H9 (cell line): ENCODE measurements around the gene EXOC3L1. TPM values are rescaled to one million over a fixed set of nuclear protein-coding genes. Genes with fewer than 3 reads are reported as not detected.

Source experiments
- DNase-seq: peaks from one replicate; pipeline ENCODE4 v3.0.0-alpha.2; 2017
- H2AFZ ChIP-seq: one replicate; pipeline ENCODE4 v1.6.1; 2013; ENCODE audit warnings: mild to moderate bottlenecking, low read length, control low read depth, moderate library complexity
- H2AK5ac ChIP-seq: 2 replicates; pipeline ENCODE4 v1.6.1; 2013; ENCODE audit warnings: low read length, control low read depth, mixed read lengths; ENCODE audit not compliant: insufficient read length
- H2BK120ac ChIP-seq: one replicate; pipeline ENCODE4 v1.6.1; 2013; ENCODE audit warnings: low read depth, mild to moderate bottlenecking, low read length, control low read depth, inconsistent platforms; ENCODE audit not compliant: poor library complexity, severe bottlenecking
- H2BK12ac ChIP-seq: 2 replicates; pipeline ENCODE4 v1.6.1; 2013; ENCODE audit warnings: low read length, control low read depth, mixed read lengths, low read depth; ENCODE audit not compliant: insufficient read length
- H2BK15ac ChIP-seq: 2 replicates; pipeline ENCODE4 v1.6.1; 2013; ENCODE audit warnings: low read depth, low read length, control low read depth
- H2BK20ac ChIP-seq: one replicate; pipeline ENCODE4 v1.6.1; 2013; ENCODE audit warnings: low read depth, mild to moderate bottlenecking, low read length, control low read depth, inconsistent platforms; ENCODE audit not compliant: poor library complexity, severe bottlenecking
- H2BK5ac ChIP-seq: 2 replicates; pipeline ENCODE4 v1.6.1; 2013; ENCODE audit warnings: low read length, control low read depth, mixed read lengths; ENCODE audit not compliant: insufficient read length
- H3K14ac ChIP-seq: 2 replicates; pipeline ENCODE4 v1.6.1; 2013; ENCODE audit warnings: low read length, control low read depth; ENCODE audit not compliant: insufficient read depth
- H3K18ac ChIP-seq: 2 replicates; pipeline ENCODE4 v1.6.1; 2013; ENCODE audit warnings: low read depth, mild to moderate bottlenecking, mixed read lengths, low read length, control low read depth; ENCODE audit not compliant: insufficient read length
- H3K23ac ChIP-seq: 2 replicates; pipeline ENCODE4 v1.6.1; 2013; ENCODE audit warnings: low read length, control low read depth, mixed read lengths, low read depth; ENCODE audit not compliant: insufficient read length
- H3K23me2 ChIP-seq: 2 replicates; pipeline ENCODE4 v1.6.1; 2013; ENCODE audit warnings: low read depth, mild to moderate bottlenecking, mixed read lengths, low read length, control low read depth; ENCODE audit not compliant: insufficient read length, poor library complexity, severe bottlenecking
- H3K27ac ChIP-seq: 2 replicates; pipeline ENCODE4 v1.5.1; 2013; ENCODE audit warnings: low read length, control low read depth, mixed read lengths, low read depth; ENCODE audit not compliant: insufficient read length
- H3K27me3 ChIP-seq: 2 replicates; pipeline ENCODE4 v1.6.1; 2013; ENCODE audit warnings: low read length, control low read depth, inconsistent platforms; ENCODE audit not compliant: insufficient read depth
- H3K4ac ChIP-seq: 2 replicates; pipeline ENCODE4 v1.6.1; 2013; ENCODE audit warnings: low read depth, mild to moderate bottlenecking, control low read depth, inconsistent platforms, low read length, moderate library complexity
- H3K4me1 ChIP-seq: 2 replicates; pipeline ENCODE4 v1.6.1; 2013; ENCODE audit warnings: low read length, control low read depth, inconsistent platforms; ENCODE audit not compliant: insufficient read depth
- H3K4me2 ChIP-seq: 2 replicates; pipeline ENCODE4 v1.6.1; 2013; ENCODE audit warnings: low read length, control low read depth, mixed read lengths; ENCODE audit not compliant: insufficient read length, insufficient read depth
- H3K56ac ChIP-seq: 2 replicates; pipeline ENCODE4 v1.6.1; 2013; ENCODE audit warnings: low read depth, mild to moderate bottlenecking, mixed read lengths, low read length, control low read depth; ENCODE audit not compliant: insufficient read length
- H3K79me1 ChIP-seq: 2 replicates; pipeline ENCODE4 v1.6.1; 2013; ENCODE audit warnings: low read depth, mild to moderate bottlenecking, moderate library complexity, low read length, control low read depth, inconsistent platforms; ENCODE audit not compliant: insufficient read depth, poor library complexity, severe bottlenecking
- H3K79me2 ChIP-seq: 2 replicates; pipeline ENCODE4 v1.6.1; 2013; ENCODE audit warnings: low read length, control low read depth, inconsistent platforms; ENCODE audit not compliant: insufficient read depth
- H3K9ac ChIP-seq: 2 replicates; pipeline ENCODE4 v1.6.1; 2013; ENCODE audit warnings: low read length, control low read depth, mixed read lengths; ENCODE audit not compliant: insufficient read length; ENCODE audit errors: extremely low read depth
- H3K9me3 ChIP-seq: one replicate; pipeline ENCODE4 v1.6.1; 2013; ENCODE audit warnings: low read depth, low read length, inconsistent platforms; ENCODE audit not compliant: control insufficient read depth
- H3T11ph ChIP-seq: one replicate; pipeline ENCODE4 v1.6.1; 2013; ENCODE audit warnings: mild to moderate bottlenecking, low read length, control low read depth, inconsistent platforms
- H4K20me1 ChIP-seq: one replicate; pipeline ENCODE4 v1.6.1; 2013; ENCODE audit not compliant: control insufficient read depth, insufficient read length, insufficient read depth
- H4K5ac ChIP-seq: 2 replicates; pipeline ENCODE4 v1.6.1; 2013; ENCODE audit warnings: low read depth, mild to moderate bottlenecking, mixed read lengths, low read length, control low read depth; ENCODE audit not compliant: insufficient read length
- H4K8ac ChIP-seq: replicated peaks from 2 replicates; pipeline ENCODE4 v1.6.1; 2013; ENCODE audit warnings: low read length, control low read depth, mixed read lengths, low read depth; ENCODE audit not compliant: insufficient read length
- H4K91ac ChIP-seq: 2 replicates; pipeline ENCODE4 v1.6.1; 2013; ENCODE audit warnings: low read depth, mild to moderate bottlenecking, moderate library complexity, mixed read lengths, low read length, control low read depth; ENCODE audit not compliant: insufficient read length
- H3K27ac Mint-ChIP-seq, 3 experiments: 2 replicates in 2 of 3; 3 replicates in 1 of 3; pipeline ENCODE4 v1.8.0; 2020 to 2021; ENCODE audit warnings: mixed read lengths in 3 of 3, mild to moderate bottlenecking in 1 of 3, moderate library complexity in 1 of 3
- H3K27me3 Mint-ChIP-seq: 2 replicates; pipeline ENCODE4 v1.8.0; 2021; ENCODE audit warnings: low read depth, mild to moderate bottlenecking, moderate library complexity, mixed read lengths
- H3K36me3 Mint-ChIP-seq, 3 experiments: 2 replicates in 2 of 3; 3 replicates in 1 of 3; pipeline ENCODE4 v1.8.0; 2020 to 2021; ENCODE audit warnings: low read depth in 3 of 3, mixed read lengths in 3 of 3; ENCODE audit not compliant: insufficient read depth in 1 of 3
- H3K4me1 Mint-ChIP-seq, 2 experiments: 2 replicates each; pipeline ENCODE4 v1.8.0; 2020; ENCODE audit warnings: mixed read lengths in 2 of 2
- H3K4me3 Mint-ChIP-seq, 2 experiments: 2 replicates in 1 of 2; 3 replicates in 1 of 2; pipeline ENCODE4 v1.8.0; 2020 to 2021; ENCODE audit warnings: mild to moderate bottlenecking in 2 of 2, mixed read lengths in 2 of 2, moderate library complexity in 1 of 2
- H3K9me3 Mint-ChIP-seq, 2 experiments: 2 replicates in 1 of 2; 3 replicates in 1 of 2; pipeline ENCODE4 v1.8.0; 2020; ENCODE audit warnings: mild to moderate bottlenecking in 2 of 2, mixed read lengths in 2 of 2, moderate library complexity in 1 of 2
- WGBS: extraction: QIAGEN DNeasy Blood & Tissue Kit; methylation state at CpG from one replicate; pipeline ENCODE4 v1.1.7; 2013; ENCODE audit warnings: missing lambda C conversion rate, low lambda C conversion rate, mixed read lengths; ENCODE audit not compliant: insufficient read length; ENCODE audit errors: extremely low coverage; 5-methylcytosine and 5-hydroxymethylcytosine counted together
- total RNA-seq: library from RNA; stranded (reverse); gene quantifications from 2 replicates; pipeline ENCODE4 v1.2.1, GENCODE V29; 2021
- TF ChIP-seq, protein P1 (sequence below): fragments of 200-600 bp; sonication (generic); conservative IDR thresholded peaks from 3 replicates; pipeline ENCODE4 v1.8.0; 2021; ENCODE audit warnings: antibody characterized with exemption, mild to moderate bottlenecking

The EXOC3L1 gene
- total RNA-seq, 1 experiment from 2014 or later: 3.3 TPM

DNA sequence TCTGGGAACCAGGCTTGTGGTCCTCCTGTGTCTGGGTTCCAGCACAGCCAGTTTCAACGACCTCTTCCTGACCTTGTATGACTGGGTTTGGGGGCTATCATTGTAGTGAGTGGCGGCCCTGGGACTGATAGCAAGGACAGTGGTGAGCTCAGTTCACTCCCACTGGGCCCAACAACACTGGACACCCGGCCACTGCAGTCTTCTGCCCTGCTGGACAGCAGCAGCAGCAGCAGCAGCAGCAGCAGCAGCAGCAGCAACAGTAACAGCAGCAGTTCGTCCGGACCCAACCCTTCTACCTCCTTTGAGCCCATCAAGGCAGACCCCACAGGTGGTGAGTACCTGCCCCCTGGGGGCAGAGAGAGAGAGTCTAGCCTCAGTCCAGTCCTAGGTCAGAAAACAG is 5.7 kb upstream of the EXOC3L1 start:
- H3K18ac ChIP-seq: no peak overlapping the region
- DNase-seq: no peak
- no peak overlapping the region for H2BK15ac ChIP-seq
- H3K14ac ChIP-seq: no peak overlapping the region
- Mint-ChIP-seq H3K36me3 (peaks cover 40 to 64% (median 54%) of the 10 kb centered on the region in 3 experiments), H3K4me1 (peaks cover 22 to 34% of the 10 kb centered on the region in 2 experiments), H3K27me3 (0 out of 2 replicates have a peak, but pooled peaks cover 2% of the 10 kb centered on the region), H3K27ac (no peak overlapping the region), H3K4me3 (no peak overlapping the region), H3K9me3 (no peaks in the 10 kb centered on the region; a peak in 1 of 5 replicates)
- no peak overlapping the region for H2AK5ac ChIP-seq
- peaks cover 8% of the 10 kb centered on the region for H3K23me2 ChIP-seq
- no peak overlapping the region for H2BK5ac ChIP-seq
- no peak overlapping the region for H4K91ac ChIP-seq
- no peak overlapping the region for H3T11ph ChIP-seq
- H3K9me3 ChIP-seq: no peaks in the 10 kb centered on the region
- no peak overlapping the region for H2BK120ac ChIP-seq
- H4K20me1 ChIP-seq: no peaks in the 10 kb centered on the region
- H3K56ac ChIP-seq: no peak overlapping the region
- no peak overlapping the region for H2BK12ac ChIP-seq
- H3K27me3 ChIP-seq: no peaks in the 10 kb centered on the region; the same call in 1 of the 2 replicates
- TF ChIP-seq, protein P1, sequence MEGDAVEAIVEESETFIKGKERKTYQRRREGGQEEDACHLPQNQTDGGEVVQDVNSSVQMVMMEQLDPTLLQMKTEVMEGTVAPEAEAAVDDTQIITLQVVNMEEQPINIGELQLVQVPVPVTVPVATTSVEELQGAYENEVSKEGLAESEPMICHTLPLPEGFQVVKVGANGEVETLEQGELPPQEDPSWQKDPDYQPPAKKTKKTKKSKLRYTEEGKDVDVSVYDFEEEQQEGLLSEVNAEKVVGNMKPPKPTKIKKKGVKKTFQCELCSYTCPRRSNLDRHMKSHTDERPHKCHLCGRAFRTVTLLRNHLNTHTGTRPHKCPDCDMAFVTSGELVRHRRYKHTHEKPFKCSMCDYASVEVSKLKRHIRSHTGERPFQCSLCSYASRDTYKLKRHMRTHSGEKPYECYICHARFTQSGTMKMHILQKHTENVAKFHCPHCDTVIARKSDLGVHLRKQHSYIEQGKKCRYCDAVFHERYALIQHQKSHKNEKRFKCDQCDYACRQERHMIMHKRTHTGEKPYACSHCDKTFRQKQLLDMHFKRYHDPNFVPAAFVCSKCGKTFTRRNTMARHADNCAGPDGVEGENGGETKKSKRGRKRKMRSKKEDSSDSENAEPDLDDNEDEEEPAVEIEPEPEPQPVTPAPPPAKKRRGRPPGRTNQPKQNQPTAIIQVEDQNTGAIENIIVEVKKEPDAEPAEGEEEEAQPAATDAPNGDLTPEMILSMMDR: no peak
- H3K4me2 ChIP-seq: no peak overlapping the region
- H2BK20ac ChIP-seq: no peak overlapping the region
- peaks cover 13% of the 10 kb centered on the region; the same call in 1 of the 2 replicates for H3K79me2 ChIP-seq
- H3K4me1 ChIP-seq: no peaks in the 10 kb centered on the region
- H3K23ac ChIP-seq: no peak overlapping the region
- H3K27ac ChIP-seq: no peak overlapping the region
- no peak overlapping the region for H4K8ac ChIP-seq
- H3K79me1 ChIP-seq: peaks cover 13% of the 10 kb centered on the region
- H2AFZ ChIP-seq: no peak overlapping the region
- no peak overlapping the region for H3K9ac ChIP-seq
- no peak overlapping the region for H4K5ac ChIP-seq
- H3K4ac ChIP-seq: no peak overlapping the region
- no CpG with 5 or more reads among the region's 5 CpGs for WGBS
